ENCODE results near the gene EPHA10.
"Not testable (repeated sequence)": the region's sequence is repeated elsewhere in the genome, so short reads cannot be mapped to it uniquely, and the experiment has no call there.

Gene EPHA10

GRCh38 chr1:37701051-37701450 is 63.9 kb downstream of the EPHA10 start:
- Histone ChIP-seq H3K4me3 (ENCODE audit: low read length) (no peak overlapping the region), H3K4me1 (ENCODE audit: insufficient read depth, low read length) (no peaks in the 10 kb centered on the region), H3K27ac (ENCODE audit: low read depth, low read length) (no peak overlapping the region), H3K9me3 (ENCODE audit: insufficient read depth, low read depth, low read length) (no peaks in the 10 kb centered on the region), H3K36me3 (ENCODE audit: insufficient read depth, low read length) (peaks cover 89% of the 10 kb centered on the region), H3K27me3 (ENCODE audit: insufficient read depth, low read length) (no peaks in the 10 kb centered on the region), H3K9ac (ENCODE audit: low read depth, low read length) (no peak overlapping the region)
- WGBS, result 89% methylated on average over 2 of the region's 2 CpGs

GRCh38 chr1:37699147-37699546 is 65.8 kb downstream of the EPHA10 start:
- Histone ChIP-seq H3K4me3 (ENCODE audit: low read length) (no peak overlapping the region), H3K27me3 (ENCODE audit: insufficient read depth, low read length) (no peaks in the 10 kb centered on the region), H3K9me3 (ENCODE audit: insufficient read depth, low read depth, low read length) (no peaks in the 10 kb centered on the region), H3K9ac (ENCODE audit: low read depth, low read length) (no peak overlapping the region), H3K36me3 (ENCODE audit: insufficient read depth, low read length) (peaks cover 91% of the 10 kb centered on the region), H3K27ac (ENCODE audit: low read depth, low read length) (no peak overlapping the region), H3K4me1 (ENCODE audit: insufficient read depth, low read length) (no peaks in the 10 kb centered on the region)
- 97% methylated on average over 7 of the region's 7 CpGs for WGBS

GRCh38 chr1:37697737-37698136 is 67.2 kb downstream of the EPHA10 start:
- Histone ChIP-seq H3K4me1 (ENCODE audit: insufficient read depth, low read length) (no peaks in the 10 kb centered on the region), H3K36me3 (ENCODE audit: insufficient read depth, low read length) (peaks cover 78% of the 10 kb centered on the region), H3K4me3 (ENCODE audit: low read length) (no peak overlapping the region), H3K9ac (ENCODE audit: low read depth, low read length) (no peak overlapping the region), H3K27me3 (ENCODE audit: insufficient read depth, low read length) (no peaks in the 10 kb centered on the region), H3K27ac (ENCODE audit: low read depth, low read length) (no peak overlapping the region), H3K9me3 (ENCODE audit: insufficient read depth, low read depth, low read length) (no peaks in the 10 kb centered on the region)
- 86% methylated on average over 2 of the region's 2 CpGs for WGBS

GRCh38 chr1:37697090-37697489 is 67.8 kb downstream of the EPHA10 start:
- no peak overlapping the region for H3K27ac ChIP-seq (ENCODE audit: low read depth, low read length)
- H3K36me3 ChIP-seq (ENCODE audit: insufficient read depth, low read length), result peaks cover 73% of the 10 kb centered on the region
- H3K4me3 ChIP-seq (ENCODE audit: low read length), result no peak overlapping the region
- H3K9ac ChIP-seq (ENCODE audit: low read depth, low read length), result no peak overlapping the region
- H3K27me3 ChIP-seq (ENCODE audit: insufficient read depth, low read length), result no peaks in the 10 kb centered on the region
- H3K9me3 ChIP-seq (ENCODE audit: insufficient read depth, low read depth, low read length), result no peaks in the 10 kb centered on the region
- no peaks in the 10 kb centered on the region for H3K4me1 ChIP-seq (ENCODE audit: insufficient read depth, low read length)
- 93% methylated on average over 2 of the region's 2 CpGs for WGBS

- Histone ChIP-seq H3K36me3 (ENCODE audit: insufficient read depth, low read length) (peaks cover 41% of the 10 kb centered on the region), H3K9me3 (ENCODE audit: insufficient read depth, low read depth, low read length) (no peaks in the 10 kb centered on the region), H3K4me3 (ENCODE audit: low read length) (peak overlapping the region; percentile 97), H3K9ac (ENCODE audit: low read depth, low read length) (peak overlapping the region; percentile 93), H3K27me3 (ENCODE audit: insufficient read depth, low read length) (peaks cover 3% of the 10 kb centered on the region; the same call in 1 of the 2 replicates), H3K27ac (ENCODE audit: low read depth, low read length) (peak overlapping the region; percentile 87), H3K4me1 (ENCODE audit: insufficient read depth, low read length) (peaks cover 4% of the 10 kb centered on the region; the same call in 1 of the 2 replicates)
- WGBS, result 3% methylated on average over 16 of the region's 16 CpGs
Measured at GRCh38 chr1:37692834-37693175, 72.1 kb downstream of the EPHA10 start.

GRCh38 chr1:37692078-37692833 is 72.7 kb downstream of the EPHA10 start, which contains the start of gene CDCA8:
Gene CDCA8, plus strand, starts transcription at chr1:37692516. Its CDS starts 175 bp downstream, at chr1:37692691.
- under 1% methylated on average over 54 of the region's 54 CpGs for WGBS
- H3K36me3 ChIP-seq (ENCODE audit: insufficient read depth, low read length), result peaks cover 41% of the 10 kb centered on the region
- H3K9me3 ChIP-seq (ENCODE audit: insufficient read depth, low read depth, low read length), result no peaks in the 10 kb centered on the region
- peak within 1 kb of the TSS; percentile 87 for H3K27ac ChIP-seq (ENCODE audit: low read depth, low read length)
- peak within 1 kb of the TSS; percentile 97 for H3K4me3 ChIP-seq (ENCODE audit: low read length)
- H3K9ac ChIP-seq (ENCODE audit: low read depth, low read length), result peak within 1 kb of the TSS; percentile 93
- peaks cover 4% of the 10 kb centered on the region; the same call in 1 of the 2 replicates for H3K4me1 ChIP-seq (ENCODE audit: insufficient read depth, low read length)
- H3K27me3 ChIP-seq (ENCODE audit: insufficient read depth, low read length), result peaks cover 3% of the 10 kb centered on the region; the same call in 1 of the 2 replicates

- H3K9ac ChIP-seq (ENCODE audit: low read depth, low read length), result peak overlapping the region; percentile 58
- H3K4me3 ChIP-seq (ENCODE audit: low read length), result peak overlapping the region; percentile 83
- WGBS, result 6% methylated on average over 45 of the region's 45 CpGs
- H3K4me1 ChIP-seq (ENCODE audit: insufficient read depth, low read length), result peaks cover 4% of the 10 kb centered on the region; the same call in 1 of the 2 replicates
- H3K27ac ChIP-seq (ENCODE audit: low read depth, low read length), result no peak overlapping the region
- peaks cover 38% of the 10 kb centered on the region for H3K36me3 ChIP-seq (ENCODE audit: insufficient read depth, low read length)
- H3K27me3 ChIP-seq (ENCODE audit: insufficient read depth, low read length), result peaks cover 3% of the 10 kb centered on the region; the same call in 1 of the 2 replicates
- H3K9me3 ChIP-seq (ENCODE audit: insufficient read depth, low read depth, low read length), result no peaks in the 10 kb centered on the region
Measured at GRCh38 chr1:37691497-37692077, 73.3 kb downstream of the EPHA10 start.

GRCh38 chr1:37688926-37689325 is 76.0 kb downstream of the EPHA10 start:
- Histone ChIP-seq H3K4me1 (ENCODE audit: insufficient read depth, low read length) (peaks cover 4% of the 10 kb centered on the region; the same call in 1 of the 2 replicates), H3K9ac (ENCODE audit: low read depth, low read length) (no peak overlapping the region), H3K36me3 (ENCODE audit: insufficient read depth, low read length) (peaks cover 40% of the 10 kb centered on the region), H3K4me3 (ENCODE audit: low read length) (peak overlapping the region; percentile 83), H3K27ac (ENCODE audit: low read depth, low read length) (no peak overlapping the region), H3K9me3 (ENCODE audit: insufficient read depth, low read depth, low read length) (no peaks in the 10 kb centered on the region), H3K27me3 (ENCODE audit: insufficient read depth, low read length) (peaks cover 3% of the 10 kb centered on the region; the same call in 1 of the 2 replicates)
- WGBS, result 94% methylated on average over 4 of the region's 4 CpGs

- not testable (repeated sequence) for H3K9ac ChIP-seq (ENCODE audit: low read depth, low read length); H3K4me3 ChIP-seq (ENCODE audit: low read length); H3K27me3 ChIP-seq (ENCODE audit: insufficient read depth, low read length); H3K27ac ChIP-seq (ENCODE audit: low read depth, low read length); H3K9me3 ChIP-seq (ENCODE audit: insufficient read depth, low read depth, low read length); H3K4me1 ChIP-seq (ENCODE audit: insufficient read depth, low read length)
- peaks cover 52% of the 10 kb centered on the region for H3K36me3 ChIP-seq (ENCODE audit: insufficient read depth, low read length)
- 94% methylated on average over 2 of the region's 2 CpGs for WGBS
Measured at GRCh38 chr1:37687764-37688163, 77.2 kb downstream of the EPHA10 start.

- H3K27me3 ChIP-seq (ENCODE audit: insufficient read depth, low read length), result no peaks in the 10 kb centered on the region
- H3K4me3 ChIP-seq (ENCODE audit: low read length), result no peak overlapping the region
- peaks cover 4% of the 10 kb centered on the region; the same call in 1 of the 2 replicates for H3K4me1 ChIP-seq (ENCODE audit: insufficient read depth, low read length)
- 95% methylated on average over 3 of the region's 3 CpGs for WGBS
- H3K9me3 ChIP-seq (ENCODE audit: insufficient read depth, low read depth, low read length), result no peaks in the 10 kb centered on the region
- no peak overlapping the region for H3K9ac ChIP-seq (ENCODE audit: low read depth, low read length)
- H3K27ac ChIP-seq (ENCODE audit: low read depth, low read length), result no peak overlapping the region
- H3K36me3 ChIP-seq (ENCODE audit: insufficient read depth, low read length), result peaks cover 70% of the 10 kb centered on the region
Measured at GRCh38 chr1:37685722-37686121, 79.2 kb downstream of the EPHA10 start.

GRCh38 chr1:37684182-37684581 is 80.7 kb downstream of the EPHA10 start:
- not testable (repeated sequence) for H3K4me3 ChIP-seq (ENCODE audit: low read length); H3K27ac ChIP-seq (ENCODE audit: low read depth, low read length); H3K4me1 ChIP-seq (ENCODE audit: insufficient read depth, low read length); H3K27me3 ChIP-seq (ENCODE audit: insufficient read depth, low read length); H3K9ac ChIP-seq (ENCODE audit: low read depth, low read length); H3K9me3 ChIP-seq (ENCODE audit: insufficient read depth, low read depth, low read length)
- peaks cover 70% of the 10 kb centered on the region for H3K36me3 ChIP-seq (ENCODE audit: insufficient read depth, low read length)
- WGBS, result 96% methylated on average over 7 of the region's 9 CpGs
